Colon (tissue), 2 donors: ENCODE results near the gene INS.
"Not testable (repeated sequence)": the region's sequence is repeated elsewhere in the genome, so short reads cannot be mapped to it uniquely, and the experiment has no call there.

Experiments used
- FAIRE-seq: peaks from 2 replicates; lab custom pipeline; 2012; peaks lifted over from hg19 to GRCh38; lab: Jason Lieb, UNC
- donor health status: control.
- donor health status: control.

Gene INS

GRCh38 chr11:2131371-2132236 lies 29.4 kb downstream of the INS start:
- no peak for FAIRE-seq

GRCh38 chr11:2130881-2131352 lies 30.1 kb downstream of the INS start:
- no peak for FAIRE-seq

GRCh38 chr11:2129699-2130366 lies 31.2 kb downstream of the INS start:
- FAIRE-seq, result no peak

GRCh38 chr11:2129308-2129698 lies 31.7 kb downstream of the INS start:
- no peak for FAIRE-seq

- FAIRE-seq, result no peak
Measured at GRCh38 chr11:2128511-2129307, 32.3 kb downstream of the INS start.

GRCh38 chr11:2128130-2128510 lies 32.9 kb downstream of the INS start:
- FAIRE-seq, result no peak

- FAIRE-seq, result no peak
Measured at GRCh38 chr11:2127482-2128129, 33.4 kb downstream of the INS start.

- no peak for FAIRE-seq
Measured at GRCh38 chr11:2126520-2127085, 34.4 kb downstream of the INS start.

GRCh38 chr11:2124736-2125484 lies 36.1 kb downstream of the INS start:
- FAIRE-seq, result not testable (repeated sequence)

- no peak for FAIRE-seq
Measured at GRCh38 chr11:2123628-2123960, 37.4 kb downstream of the INS start.

GRCh38 chr11:2122907-2123627 lies 37.9 kb downstream of the INS start:
- no peak for FAIRE-seq

- no peak for FAIRE-seq
Measured at GRCh38 chr11:2122222-2122906, 38.6 kb downstream of the INS start.

GRCh38 chr11:2121227-2122130 lies 39.5 kb downstream of the INS start:
- FAIRE-seq, result no peak

- FAIRE-seq, result no peak
Measured at GRCh38 chr11:2120359-2121100, 40.5 kb downstream of the INS start.

GRCh38 chr11:2118677-2119076 lies 42.3 kb downstream of the INS start:
- no peak for FAIRE-seq

GRCh38 chr11:2116680-2117079 lies 44.3 kb downstream of the INS start:
- no peak for FAIRE-seq

- FAIRE-seq, result no peak
Measured at GRCh38 chr11:2115308-2115707, 45.7 kb downstream of the INS start.
